MCF 10A (cell line): ENCODE data around the gene ABHD5. TPM values are rescaled to one million over a fixed set of nuclear protein-coding genes. Genes with fewer than 3 reads are reported as not detected.
A peak's percentile ranks its signal among the peaks of the same experiment; 100 is the strongest.

Source experiments
- BruUV-seq: library from RNA; stranded (reverse); fragments of 400-500 nt; replicated peaks from 2 replicates; lab custom pipeline; 2021; lab: Mats Ljungman, UMichigan
- CTCF ChIA-PET: fragments of 300-600 bp; sonication (Branson Sonifier 250); formaldehyde crosslinking; extraction: SDS; loops from one replicate; lab custom pipeline; 2021; ENCODE audit warnings: antibody characterized with exemption, inconsistent platforms; lab: Yijun Ruan, JAX
- POLR2A ChIA-PET: fragments of 300-600, 350-650 bp; sonication (Branson Sonifier 250); formaldehyde crosslinking; extraction: SDS; loops from one replicate; lab custom pipeline; 2020; ENCODE audit warnings: antibody characterized with exemption, inconsistent platforms; lab: Yijun Ruan, JAX
- DNase-seq: peaks from one replicate; pipeline ENCODE4 v3.0.0-alpha.2; 2018; ENCODE audit not compliant: unreplicated experiment
- H3K27ac Mint-ChIP-seq: one replicate; pipeline ENCODE4 v1.8.0; 2022; ENCODE audit warnings: mild to moderate bottlenecking, low read depth, mixed read lengths; ENCODE audit not compliant: unreplicated experiment
- H3K27me3 Mint-ChIP-seq: one replicate; pipeline ENCODE4 v1.8.0; 2022; ENCODE audit warnings: mixed read lengths; ENCODE audit not compliant: insufficient read depth, unreplicated experiment
- H3K36me3 Mint-ChIP-seq: one replicate; pipeline ENCODE4 v1.8.0; 2022; ENCODE audit warnings: mild to moderate bottlenecking, moderate library complexity, mixed read lengths; ENCODE audit not compliant: insufficient read depth, unreplicated experiment
- H3K4me1 Mint-ChIP-seq: one replicate; pipeline ENCODE4 v1.8.0; 2022; ENCODE audit warnings: mixed read lengths; ENCODE audit not compliant: insufficient read depth, unreplicated experiment
- H3K4me3 Mint-ChIP-seq: one replicate; pipeline ENCODE4 v1.8.0; 2022; ENCODE audit warnings: mild to moderate bottlenecking, moderate library complexity, mixed read lengths; ENCODE audit not compliant: unreplicated experiment
- H3K9me3 Mint-ChIP-seq: one replicate; pipeline ENCODE4 v1.8.0; 2022; ENCODE audit warnings: mixed read lengths; ENCODE audit not compliant: unreplicated experiment
- intact Hi-C: fragments of 100-400 bp; cut with micrococcal nuclease; formaldehyde crosslinking; loops from 2 replicates; pipeline ENCODE4 v1.14.1; 2022
- total RNA-seq: library from RNA; stranded (reverse); gene quantifications from 2 replicates; pipeline ENCODE4 v1.2.3, GENCODE V29; 2022
- TF ChIP-seq, protein P1 (sequence below): fragments of 200-600 bp; IDR thresholded peaks from one replicate; pipeline ENCODE4 v1.8.0; 2022; ENCODE audit warnings: antibody characterized with exemption, mild to moderate bottlenecking; ENCODE audit not compliant: unreplicated experiment

The ABHD5 gene
- total RNA-seq, 1 experiment from 2014 or later: 32.6 TPM

DNA sequence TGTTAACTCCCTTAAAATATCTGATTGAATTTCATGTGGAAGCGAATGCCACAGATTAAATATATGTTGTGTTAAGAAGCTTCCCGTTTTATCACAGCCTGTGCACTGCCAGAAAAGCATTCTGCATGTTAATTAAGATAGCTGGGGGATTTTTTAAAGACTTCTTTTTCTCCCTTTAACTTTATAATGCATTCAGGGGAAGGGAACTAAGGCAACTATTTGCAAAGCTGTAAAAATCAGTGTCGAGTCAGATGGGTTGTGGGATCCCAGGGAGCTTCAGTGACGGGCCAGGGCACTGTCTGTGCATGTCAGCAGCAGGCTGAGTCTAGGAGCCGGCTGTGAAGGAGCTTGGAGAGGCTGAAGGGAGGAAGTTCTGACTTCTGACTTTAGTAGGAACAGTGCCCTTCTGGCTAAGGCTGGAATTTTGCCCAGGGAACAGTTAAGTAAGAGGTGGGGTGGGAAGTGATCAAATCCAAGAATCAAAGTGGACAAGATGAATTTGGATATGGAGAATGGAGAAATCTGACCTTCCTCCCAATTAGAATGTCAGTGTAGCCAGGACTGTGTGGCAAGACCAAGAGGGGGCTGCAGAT is 77.7 kb downstream of the ABHD5 start:
- peaks cover 56% of the 10 kb centered on the region for H3K4me1 Mint-ChIP-seq
- no peak overlapping the region for H3K4me3 Mint-ChIP-seq
- TF ChIP-seq, protein P1, sequence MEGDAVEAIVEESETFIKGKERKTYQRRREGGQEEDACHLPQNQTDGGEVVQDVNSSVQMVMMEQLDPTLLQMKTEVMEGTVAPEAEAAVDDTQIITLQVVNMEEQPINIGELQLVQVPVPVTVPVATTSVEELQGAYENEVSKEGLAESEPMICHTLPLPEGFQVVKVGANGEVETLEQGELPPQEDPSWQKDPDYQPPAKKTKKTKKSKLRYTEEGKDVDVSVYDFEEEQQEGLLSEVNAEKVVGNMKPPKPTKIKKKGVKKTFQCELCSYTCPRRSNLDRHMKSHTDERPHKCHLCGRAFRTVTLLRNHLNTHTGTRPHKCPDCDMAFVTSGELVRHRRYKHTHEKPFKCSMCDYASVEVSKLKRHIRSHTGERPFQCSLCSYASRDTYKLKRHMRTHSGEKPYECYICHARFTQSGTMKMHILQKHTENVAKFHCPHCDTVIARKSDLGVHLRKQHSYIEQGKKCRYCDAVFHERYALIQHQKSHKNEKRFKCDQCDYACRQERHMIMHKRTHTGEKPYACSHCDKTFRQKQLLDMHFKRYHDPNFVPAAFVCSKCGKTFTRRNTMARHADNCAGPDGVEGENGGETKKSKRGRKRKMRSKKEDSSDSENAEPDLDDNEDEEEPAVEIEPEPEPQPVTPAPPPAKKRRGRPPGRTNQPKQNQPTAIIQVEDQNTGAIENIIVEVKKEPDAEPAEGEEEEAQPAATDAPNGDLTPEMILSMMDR: no peak
- H3K27me3 Mint-ChIP-seq: no peaks in the 10 kb centered on the region
- no peaks in the 10 kb centered on the region for H3K36me3 Mint-ChIP-seq
- H3K9me3 Mint-ChIP-seq: no peaks in the 10 kb centered on the region
- BruUV-seq: no TSS peak
- peak overlapping the region; percentile 79 for H3K27ac Mint-ChIP-seq
- intact Hi-C loops: loop anchor here (2.0 to 5.0 kb wide), 5 partner anchors 26 to 299 kb away; no protein-coding TSS in a partner anchor
- peak; percentile 81 for DNase-seq
- CTCF ChIA-PET: interaction anchor here (0.6 to 2.0 kb wide), 25 partner anchors 10 to 439 kb away, joined by 3 to 10 read pairs (median 4); no protein-coding TSS in a partner anchor
- POLR2A ChIA-PET: interaction anchor here (0.7 to 2.5 kb wide), 5 partner anchors 9 to 87 kb away, joined by 3 to 13 read pairs (median 5); no protein-coding TSS in a partner anchor

DNA sequence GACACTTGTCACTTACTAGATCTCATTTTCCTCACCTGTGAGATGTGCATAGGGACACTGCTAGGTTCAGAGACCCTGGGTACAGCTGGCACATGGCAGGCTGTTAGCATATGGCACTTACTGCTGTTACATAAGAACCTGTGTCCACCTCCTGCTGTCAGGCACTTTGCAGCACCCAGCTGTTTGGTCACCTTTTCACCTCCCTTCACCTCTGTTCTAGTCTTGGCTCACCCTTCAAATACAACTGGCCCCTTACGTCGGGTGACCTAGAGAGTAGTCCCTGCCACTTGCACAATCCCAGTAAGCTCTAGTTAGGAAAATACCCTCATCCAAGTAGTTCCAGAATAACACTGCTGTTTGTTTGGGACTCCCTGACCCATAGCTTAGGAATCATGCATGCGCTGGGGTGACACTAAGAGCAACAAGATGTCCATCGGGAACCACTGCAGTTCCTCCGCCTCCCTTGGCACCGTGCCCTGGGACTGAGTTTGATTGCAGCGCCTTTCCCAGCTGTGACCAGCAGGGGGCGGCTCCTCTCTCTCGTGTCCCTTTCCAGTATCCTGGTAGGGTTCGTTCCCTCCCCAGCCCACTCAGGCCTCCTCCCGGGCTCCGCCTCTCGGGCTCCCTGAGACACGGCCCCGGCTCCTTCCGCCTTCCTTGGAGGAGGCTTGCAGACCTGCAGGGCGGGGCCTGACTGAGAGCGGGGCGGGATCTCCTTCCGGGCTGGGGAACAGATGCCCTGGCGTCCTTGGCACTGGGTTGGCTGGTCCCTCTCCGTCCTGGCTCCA is 78.6 kb downstream of the ABHD5 start:
- DNase-seq: peak; percentile 98
- H3K27me3 Mint-ChIP-seq: no peaks in the 10 kb centered on the region
- no peaks in the 10 kb centered on the region for H3K9me3 Mint-ChIP-seq
- H3K36me3 Mint-ChIP-seq: no peaks in the 10 kb centered on the region
- BruUV-seq: no TSS peak
- ChIA-PET CTCF (interaction anchor here (0.6 to 2.0 kb wide), 28 partner anchors 9 to 1560 kb away, joined by 3 to 10 read pairs (median 4); no protein-coding TSS in a partner anchor), POLR2A (interaction anchor here (1.0 to 1.6 kb wide), 3 partner anchors 10 to 64 kb away, joined by 3 to 5 read pairs (median 3); no protein-coding TSS in a partner anchor)
- H3K4me3 Mint-ChIP-seq: peak overlapping the region; percentile 58
- intact Hi-C loops: loop anchor here (1.0 to 5.0 kb wide), 7 partner anchors 26 to 429 kb away; no protein-coding TSS in a partner anchor
- TF ChIP-seq, protein P1: peak; percentile 93
- H3K4me1 Mint-ChIP-seq: peaks cover 56% of the 10 kb centered on the region
- H3K27ac Mint-ChIP-seq: no peak overlapping the region

DNA sequence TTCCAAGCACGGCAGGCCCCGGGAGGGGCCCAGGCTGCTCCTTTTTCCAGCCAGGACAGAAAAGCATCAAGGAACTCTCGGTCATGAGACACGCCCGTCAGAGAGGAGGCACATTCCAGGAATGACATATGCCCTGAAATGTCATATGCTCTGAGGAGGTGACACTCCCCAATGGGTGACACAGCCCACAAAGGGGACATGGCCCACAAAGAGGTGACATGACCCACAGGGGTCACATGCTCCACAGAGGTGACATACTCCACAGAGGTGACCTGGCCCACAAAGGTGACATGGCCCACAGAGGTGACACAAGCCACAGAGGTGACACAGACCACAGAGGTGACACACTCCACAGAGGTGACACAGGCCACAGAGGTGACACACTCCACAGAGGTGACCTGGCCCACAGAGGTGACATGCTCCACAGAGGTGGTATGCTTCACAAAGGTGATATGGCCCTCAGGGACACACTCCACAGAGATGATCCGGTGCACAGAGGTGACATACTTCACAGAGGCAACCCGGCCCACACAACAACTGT is 79.2 kb downstream of the ABHD5 start:
- no peaks in the 10 kb centered on the region for H3K27me3 Mint-ChIP-seq
- peak overlapping the region; percentile 58 for H3K4me3 Mint-ChIP-seq
- peaks cover 56% of the 10 kb centered on the region for H3K4me1 Mint-ChIP-seq
- no peaks in the 10 kb centered on the region for H3K36me3 Mint-ChIP-seq
- ChIA-PET POLR2A (interaction anchor here (1.0 kb wide), 1 partner anchor 24 kb away, joined by 3 read pairs; no protein-coding TSS in a partner anchor), CTCF (interaction anchor here (0.6 to 2.0 kb wide), 9 partner anchors 8 to 429 kb away, joined by 3 to 10 read pairs (median 5); no protein-coding TSS in a partner anchor)
- H3K9me3 Mint-ChIP-seq: no peaks in the 10 kb centered on the region
- BruUV-seq: no TSS peak
- H3K27ac Mint-ChIP-seq: no peak overlapping the region
- intact Hi-C loops: loop anchor here (1.0 to 5.0 kb wide), 7 partner anchors 25 to 428 kb away; no protein-coding TSS in a partner anchor
- no peak for DNase-seq
- TF ChIP-seq, protein P1: no peak
